Measurements from ENCODE around the gene ZFAND3. TPM values are rescaled to one million over a fixed set of nuclear protein-coding genes. Genes with fewer than 3 reads are reported as not detected.

Gene ZFAND3
- total RNA-seq, 4 donors from 2014 or later = 43.5 to 73.1 (median 49.0) TPM

GRCh38 chr6:37831457-37831856 is 11.9 kb downstream of the ZFAND3 start:
- no peak for TF ChIP-seq CTCF (IDR thresholded peaks at IDR 0.05; ENCODE audit: low read depth)

GRCh38 chr6:37835923-37836322 is 16.4 kb downstream of the ZFAND3 start:
- no peak for TF ChIP-seq CTCF (IDR thresholded peaks at IDR 0.05; ENCODE audit: low read depth)

GRCh38 chr6:37838219-37838921 is 18.8 kb downstream of the ZFAND3 start:
- no peak for TF ChIP-seq CTCF (IDR thresholded peaks at IDR 0.05; ENCODE audit: low read depth)

GRCh38 chr6:37840143-37840939 is 20.8 kb downstream of the ZFAND3 start:
- no peak for TF ChIP-seq CTCF (IDR thresholded peaks at IDR 0.05; ENCODE audit: low read depth)

- TF ChIP-seq CTCF (IDR thresholded peaks at IDR 0.05; ENCODE audit: low read depth) = no peak
Measured at GRCh38 chr6:37840940-37841300, 21.4 kb downstream of the ZFAND3 start.

DNA sequence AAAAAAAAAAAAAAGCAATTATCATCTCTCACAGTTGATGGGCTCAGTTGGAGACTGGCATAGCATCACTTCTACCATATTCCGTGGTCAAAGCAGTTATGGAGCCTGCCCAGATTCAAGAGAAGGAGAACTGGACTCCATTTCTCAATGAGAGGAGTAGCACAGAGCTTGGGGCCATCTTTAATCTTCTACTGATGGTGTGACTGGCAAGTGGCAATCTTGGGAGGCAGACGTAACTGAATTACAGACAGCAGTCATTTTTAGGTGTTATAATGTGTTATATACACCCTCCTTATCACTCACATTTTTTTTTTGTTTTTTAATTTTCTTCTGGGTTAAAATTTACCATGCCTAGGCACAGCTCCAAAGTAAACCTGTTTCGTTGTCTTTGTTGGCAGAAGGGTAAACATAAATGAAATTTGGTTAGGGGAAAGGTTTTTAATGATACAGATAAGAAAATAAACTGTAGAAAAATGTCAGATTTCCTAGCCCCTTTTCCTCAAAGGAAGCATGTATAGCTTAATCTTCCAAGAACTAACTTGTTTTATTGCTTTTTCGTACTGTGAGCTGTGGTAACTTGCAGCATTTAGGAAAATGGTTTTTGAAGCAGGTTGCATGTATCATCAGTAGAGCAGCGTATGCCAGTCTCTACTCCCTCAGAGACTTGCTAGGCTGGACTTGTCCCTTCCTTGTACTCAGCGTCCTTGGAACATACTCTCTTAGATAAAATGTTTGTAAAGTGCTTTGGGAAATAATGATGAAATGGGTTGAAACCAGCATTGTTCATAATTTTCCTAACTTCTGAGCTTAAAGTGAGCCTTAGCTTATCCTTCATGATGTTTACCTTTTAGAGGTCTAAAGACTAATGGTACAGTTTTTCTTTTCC is 25.7 kb downstream of the ZFAND3 start:
- no peak for TF ChIP-seq CTCF (IDR thresholded peaks at IDR 0.05; ENCODE audit: low read depth)

GRCh38 chr6:37845930-37846329 is 26.4 kb downstream of the ZFAND3 start:
- TF ChIP-seq CTCF (IDR thresholded peaks at IDR 0.05; ENCODE audit: low read depth) = no peak
